Fibroblast of mammary gland (primary cell): ENCODE data around the gene APOL4.
A peak's percentile ranks its signal among the peaks of the same experiment; 100 is the strongest.
"Not testable (repeated sequence)": the region's sequence is repeated elsewhere in the genome, so short reads cannot be mapped to it uniquely, and the experiment has no call there.

Source experiments
- DNase-seq: peaks from one replicate; pipeline ENCODE4 v3.0.0-alpha.2; 2010; ENCODE audit warnings: low read depth
- H3K4me3 ChIP-seq: 2 replicates; pipeline ENCODE4 v1.5.1; 2011; ENCODE audit warnings: low read depth, mild to moderate bottlenecking, low read length, moderate library complexity; ENCODE audit not compliant: control insufficient read depth
- CTCF ChIP-seq: conservative IDR thresholded peaks from 2 replicates; pipeline ENCODE4 v1.5.1; 2011; ENCODE audit warnings: low read depth, low read length, inconsistent platforms; ENCODE audit not compliant: control insufficient read depth, insufficient read depth

APOL4 gene

GRCh38 chr22:36155702-36156101 lies 45.9 kb downstream of the APOL4 start:
- peak; percentile 24 for DNase-seq
- TF ChIP-seq CTCF, result no peak
- no peak overlapping the region for H3K4me3 ChIP-seq

- no peak overlapping the region for H3K4me3 ChIP-seq
- no peak for DNase-seq
- no peak for TF ChIP-seq CTCF
These were observed 47.1 kb downstream of the APOL4 start for GRCh38 chr22:36154423-36154945.

GRCh38 chr22:36153501-36154422 lies 47.8 kb downstream of the APOL4 start:
- TF ChIP-seq CTCF, result no peak
- no peak overlapping the region for H3K4me3 ChIP-seq
- DNase-seq, result no peak

GRCh38 chr22:36152821-36153220 lies 48.8 kb downstream of the APOL4 start:
- H3K4me3 ChIP-seq, DNase-seq: not testable (repeated sequence)

GRCh38 chr22:36152088-36152487 lies 49.5 kb downstream of the APOL4 start:
- no peak for TF ChIP-seq CTCF

GRCh38 chr22:36151006-36151595 lies 50.5 kb downstream of the APOL4 start:
- no peak overlapping the region for H3K4me3 ChIP-seq
- DNase-seq, result peak; percentile 19

More at GRCh38 chr22:36152088-36152487, 49.5 kb downstream of the APOL4 start:
- DNase-seq, result no peak
- no peak overlapping the region for H3K4me3 ChIP-seq

More at GRCh38 chr22:36151006-36151595, 50.5 kb downstream of the APOL4 start:
- no peak for TF ChIP-seq CTCF
